Measurements from ENCODE around the gene MAP3K20.

The MAP3K20 gene

GRCh38 chr2:173232956-173233744 is 157.5 kb downstream of the MAP3K20 start:
- no peak overlapping the region for H3K4me3 ChIP-seq (ENCODE audit: low read length)
- no peaks in the 10 kb centered on the region for H3K27me3 ChIP-seq (ENCODE audit: insufficient read depth, low read length)
- no peaks in the 10 kb centered on the region for H3K36me3 ChIP-seq (ENCODE audit: insufficient read depth, low read depth, low read length)
- no peak overlapping the region for H3K27ac ChIP-seq (ENCODE audit: low read length)
- no peak overlapping the region for H3K9ac ChIP-seq (ENCODE audit: low read depth, low read length)
- peaks cover 11% of the 10 kb centered on the region for H3K9me3 ChIP-seq (ENCODE audit: insufficient read depth, low read depth, low read length)
- H3K4me1 ChIP-seq (ENCODE audit: insufficient read depth, low read length) = no peaks in the 10 kb centered on the region; the same call in 1 of the 2 replicates

- peak overlapping the region; percentile 52 for H3K27ac ChIP-seq (ENCODE audit: low read length)
- H3K36me3 ChIP-seq (ENCODE audit: insufficient read depth, low read depth, low read length) = no peaks in the 10 kb centered on the region
- peak overlapping the region; percentile 50; the same call in 1 of the 2 replicates for H3K9ac ChIP-seq (ENCODE audit: low read depth, low read length)
- no peaks in the 10 kb centered on the region for H3K27me3 ChIP-seq (ENCODE audit: insufficient read depth, low read length)
- H3K9me3 ChIP-seq (ENCODE audit: insufficient read depth, low read depth, low read length) = peaks cover 11% of the 10 kb centered on the region
- no peaks in the 10 kb centered on the region; the same call in 1 of the 2 replicates for H3K4me1 ChIP-seq (ENCODE audit: insufficient read depth, low read length)
- peak overlapping the region; percentile 20; the same call in 1 of the 2 replicates for H3K4me3 ChIP-seq (ENCODE audit: low read length)
These were observed 160.5 kb downstream of the MAP3K20 start for GRCh38 chr2:173235947-173236803.

GRCh38 chr2:173238385-173238784 is 162.7 kb downstream of the MAP3K20 start:
- Histone ChIP-seq H3K36me3 (ENCODE audit: insufficient read depth, low read depth, low read length) (no peaks in the 10 kb centered on the region), H3K27ac (ENCODE audit: low read length) (no peak overlapping the region), H3K4me1 (ENCODE audit: insufficient read depth, low read length) (peaks cover 5% of the 10 kb centered on the region; the same call in 1 of the 2 replicates), H3K9ac (ENCODE audit: low read depth, low read length) (no peak overlapping the region), H3K4me3 (ENCODE audit: low read length) (no peak overlapping the region), H3K9me3 (ENCODE audit: insufficient read depth, low read depth, low read length) (peaks cover 11% of the 10 kb centered on the region), H3K27me3 (ENCODE audit: insufficient read depth, low read length) (no peaks in the 10 kb centered on the region)

DNA sequence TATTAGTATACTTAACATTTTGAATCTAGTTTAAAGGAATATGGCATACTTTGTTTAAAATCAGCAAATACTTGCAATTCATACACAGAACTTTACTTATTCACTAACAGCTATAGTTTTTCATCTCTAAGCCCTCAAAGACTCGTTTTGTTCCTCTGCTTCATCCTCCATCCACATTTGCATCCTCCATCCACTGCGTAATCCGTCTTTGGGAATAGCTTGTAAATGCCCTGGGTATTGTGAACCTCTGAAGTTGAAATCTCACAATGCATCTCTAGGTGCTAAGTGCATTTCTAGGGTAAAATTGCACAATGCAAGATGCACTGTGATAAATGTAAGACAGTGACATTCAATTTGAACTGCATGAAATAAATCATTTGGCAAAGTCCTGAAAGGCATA is 163.2 kb downstream of the MAP3K20 start:
- Histone ChIP-seq H3K36me3 (ENCODE audit: insufficient read depth, low read depth, low read length) (no peaks in the 10 kb centered on the region), H3K27me3 (ENCODE audit: insufficient read depth, low read length) (no peaks in the 10 kb centered on the region), H3K4me1 (ENCODE audit: insufficient read depth, low read length) (peaks cover 5% of the 10 kb centered on the region; the same call in 1 of the 2 replicates), H3K9ac (ENCODE audit: low read depth, low read length) (no peak overlapping the region), H3K27ac (ENCODE audit: low read length) (no peak overlapping the region), H3K9me3 (ENCODE audit: insufficient read depth, low read depth, low read length) (peaks cover 11% of the 10 kb centered on the region), H3K4me3 (ENCODE audit: low read length) (no peak overlapping the region)

- H3K9me3 ChIP-seq (ENCODE audit: insufficient read depth, low read depth, low read length) = peaks cover 11% of the 10 kb centered on the region
- no peak overlapping the region for H3K9ac ChIP-seq (ENCODE audit: low read depth, low read length)
- H3K4me1 ChIP-seq (ENCODE audit: insufficient read depth, low read length) = peaks cover 6% of the 10 kb centered on the region
- H3K27me3 ChIP-seq (ENCODE audit: insufficient read depth, low read length) = no peaks in the 10 kb centered on the region
- H3K36me3 ChIP-seq (ENCODE audit: insufficient read depth, low read depth, low read length) = no peaks in the 10 kb centered on the region
- no peak overlapping the region for H3K27ac ChIP-seq (ENCODE audit: low read length)
- no peak overlapping the region for H3K4me3 ChIP-seq (ENCODE audit: low read length)
These were observed 164.0 kb downstream of the MAP3K20 start for GRCh38 chr2:173239644-173240043.

DNA sequence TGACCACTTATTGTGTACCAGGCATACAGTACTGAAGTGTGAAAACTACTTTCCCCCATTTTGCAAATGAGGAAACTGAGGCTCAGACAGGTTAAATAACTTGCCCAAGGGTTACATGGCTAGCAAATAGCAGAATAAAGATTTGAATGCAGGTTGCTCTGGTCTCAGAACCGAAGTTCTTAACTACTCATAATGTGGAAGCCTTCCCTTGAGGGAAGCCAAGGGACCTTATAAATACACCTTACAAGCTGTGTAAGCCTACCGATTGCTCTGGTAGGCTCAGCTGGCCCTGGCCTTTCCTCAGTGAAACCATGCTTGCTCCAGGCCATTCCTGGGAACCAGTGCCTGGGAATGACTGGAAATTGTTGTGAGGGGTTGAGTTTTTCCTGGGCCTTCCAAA is 164.4 kb downstream of the MAP3K20 start:
- Histone ChIP-seq H3K9me3 (ENCODE audit: insufficient read depth, low read depth, low read length) (peaks cover 6% of the 10 kb centered on the region; the same call in 1 of the 2 replicates), H3K27ac (ENCODE audit: low read length) (no peak overlapping the region), H3K4me1 (ENCODE audit: insufficient read depth, low read length) (peaks cover 11% of the 10 kb centered on the region), H3K27me3 (ENCODE audit: insufficient read depth, low read length) (no peaks in the 10 kb centered on the region), H3K4me3 (ENCODE audit: low read length) (no peak overlapping the region), H3K9ac (ENCODE audit: low read depth, low read length) (no peak overlapping the region), H3K36me3 (ENCODE audit: insufficient read depth, low read depth, low read length) (no peaks in the 10 kb centered on the region)

GRCh38 chr2:173241643-173242042 is 166.0 kb downstream of the MAP3K20 start:
- Histone ChIP-seq H3K4me1 (ENCODE audit: insufficient read depth, low read length) (peaks cover 13% of the 10 kb centered on the region), H3K4me3 (ENCODE audit: low read length) (no peak overlapping the region), H3K27ac (ENCODE audit: low read length) (no peak overlapping the region), H3K9ac (ENCODE audit: low read depth, low read length) (no peak overlapping the region), H3K9me3 (ENCODE audit: insufficient read depth, low read depth, low read length) (no peaks in the 10 kb centered on the region), H3K27me3 (ENCODE audit: insufficient read depth, low read length) (no peaks in the 10 kb centered on the region), H3K36me3 (ENCODE audit: insufficient read depth, low read depth, low read length) (no peaks in the 10 kb centered on the region)

GRCh38 chr2:173247156-173247555 is 171.5 kb downstream of the MAP3K20 start:
- Histone ChIP-seq H3K9ac (ENCODE audit: low read depth, low read length) (no peak overlapping the region), H3K36me3 (ENCODE audit: insufficient read depth, low read depth, low read length) (no peaks in the 10 kb centered on the region), H3K27ac (ENCODE audit: low read length) (no peak overlapping the region), H3K4me3 (ENCODE audit: low read length) (no peak overlapping the region), H3K27me3 (ENCODE audit: insufficient read depth, low read length) (no peaks in the 10 kb centered on the region), H3K9me3 (ENCODE audit: insufficient read depth, low read depth, low read length) (no peaks in the 10 kb centered on the region), H3K4me1 (ENCODE audit: insufficient read depth, low read length) (peaks cover 7% of the 10 kb centered on the region)

- Histone ChIP-seq H3K4me1 (ENCODE audit: insufficient read depth, low read length) (peaks cover 7% of the 10 kb centered on the region), H3K9me3 (ENCODE audit: insufficient read depth, low read depth, low read length) (no peaks in the 10 kb centered on the region), H3K4me3 (ENCODE audit: low read length) (no peak overlapping the region), H3K27ac (ENCODE audit: low read length) (no peak overlapping the region), H3K9ac (ENCODE audit: low read depth, low read length) (no peak overlapping the region), H3K27me3 (ENCODE audit: insufficient read depth, low read length) (no peaks in the 10 kb centered on the region), H3K36me3 (ENCODE audit: insufficient read depth, low read depth, low read length) (no peaks in the 10 kb centered on the region)
These were observed 172.7 kb downstream of the MAP3K20 start for GRCh38 chr2:173248381-173248780.

DNA sequence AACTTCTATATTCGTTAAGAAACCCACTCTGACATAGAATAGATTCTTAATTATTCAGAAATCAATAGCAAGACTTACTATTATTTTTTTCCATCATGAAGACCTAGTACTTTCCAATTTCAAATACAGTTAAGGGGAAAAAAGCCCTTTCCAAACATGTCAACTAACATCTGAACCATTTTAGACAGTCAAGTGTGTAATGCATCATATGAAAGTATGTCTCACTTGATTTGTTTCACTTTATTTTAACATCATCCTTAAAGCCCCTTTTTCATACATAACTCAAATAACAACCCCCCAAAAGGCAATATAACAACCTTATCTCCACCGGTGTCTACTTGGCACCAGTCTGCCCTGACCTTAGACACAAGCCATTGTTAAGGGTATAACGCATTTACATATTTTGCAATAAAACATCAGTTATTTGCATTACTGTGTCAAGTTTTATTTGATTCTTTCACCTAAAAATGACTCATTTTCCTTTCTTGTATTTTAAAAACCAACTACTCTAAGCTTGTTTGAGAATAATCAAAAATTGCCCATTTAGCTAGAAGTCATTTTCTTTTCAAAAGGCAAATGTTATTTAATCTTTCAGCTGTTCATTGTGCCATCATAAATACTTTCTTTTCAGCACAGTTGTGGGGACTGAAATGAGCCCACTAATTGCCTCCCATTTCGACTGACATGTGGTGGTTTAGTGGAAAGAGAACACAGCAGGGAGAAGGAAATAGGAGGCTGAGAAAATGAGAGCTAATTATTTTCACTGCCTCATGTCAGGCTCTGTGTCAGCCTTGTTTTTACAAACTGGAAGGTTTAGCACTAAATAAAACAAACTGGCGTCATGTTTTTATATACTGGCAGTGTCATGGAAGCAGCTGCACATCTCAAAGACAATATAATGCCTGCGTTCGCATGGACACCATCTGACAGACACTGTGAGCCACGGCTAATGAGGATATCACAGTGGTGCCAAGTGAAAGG is 174.3 kb downstream of the MAP3K20 start:
- Histone ChIP-seq H3K9ac (ENCODE audit: low read depth, low read length) (no peak overlapping the region), H3K4me3 (ENCODE audit: low read length) (no peak overlapping the region), H3K9me3 (ENCODE audit: insufficient read depth, low read depth, low read length) (no peaks in the 10 kb centered on the region), H3K4me1 (ENCODE audit: insufficient read depth, low read length) (peaks cover 3% of the 10 kb centered on the region), H3K36me3 (ENCODE audit: insufficient read depth, low read depth, low read length) (no peaks in the 10 kb centered on the region), H3K27ac (ENCODE audit: low read length) (no peak overlapping the region), H3K27me3 (ENCODE audit: insufficient read depth, low read length) (no peaks in the 10 kb centered on the region)

DNA sequence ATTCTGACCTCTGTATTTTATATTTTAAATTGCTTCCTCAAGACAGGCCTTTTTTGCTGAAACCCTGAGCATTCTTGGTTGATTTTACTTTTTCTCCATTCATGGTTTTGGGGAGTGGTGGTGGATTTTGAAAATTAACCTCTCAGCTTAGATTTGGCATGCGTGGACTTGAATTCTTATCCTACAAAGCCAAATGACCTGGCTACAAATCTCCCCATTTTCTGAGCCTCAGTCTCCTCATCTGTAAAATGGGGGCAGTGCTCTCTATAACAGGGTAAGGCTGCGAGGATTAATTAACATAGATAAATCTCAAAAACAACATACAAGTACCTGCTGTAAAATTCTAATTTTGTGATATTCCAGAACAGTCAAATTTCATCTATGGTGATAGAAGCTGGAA is 175.6 kb downstream of the MAP3K20 start:
- Histone ChIP-seq H3K4me3 (ENCODE audit: low read length) (no peak overlapping the region), H3K27ac (ENCODE audit: low read length) (no peak overlapping the region), H3K9me3 (ENCODE audit: insufficient read depth, low read depth, low read length) (no peaks in the 10 kb centered on the region), H3K9ac (ENCODE audit: low read depth, low read length) (no peak overlapping the region), H3K27me3 (ENCODE audit: insufficient read depth, low read length) (no peaks in the 10 kb centered on the region), H3K36me3 (ENCODE audit: insufficient read depth, low read depth, low read length) (no peaks in the 10 kb centered on the region), H3K4me1 (ENCODE audit: insufficient read depth, low read length) (no peaks in the 10 kb centered on the region; the same call in 1 of the 2 replicates)
